Lung (tissue), 12 donors: ENCODE results near the gene NOX4. TPM values are rescaled to one million over a fixed set of nuclear protein-coding genes. Genes with fewer than 3 reads are reported as not detected.
"Not testable (repeated sequence)": the region's sequence is repeated elsewhere in the genome, so short reads cannot be mapped to it uniquely, and the experiment has no call there.

ENCODE experiments used
- ATAC-seq: fragments of 200-7000 bp; cut with Tn5 transposase; one replicate; pipeline ENCODE4 v1.9.1; 2020; ENCODE audit warnings: moderate number of reproducible peaks; ENCODE audit not compliant: insufficient read depth, low FRiP score
- DNase-seq, 3 donors: peaks; one replicate each; pipeline ENCODE4 v3.0.0-alpha.2; 2013 to 2017
- H3K27ac ChIP-seq, 2 donors: one replicate each; pipeline ENCODE4 v1.5.1; 2013; ENCODE audit warnings: mild to moderate bottlenecking in 2 of 2, moderate library complexity in 2 of 2, control low read depth in 1 of 2, inconsistent platforms in 1 of 2, low read depth in 1 of 2, low read length in 1 of 2
- H3K27me3 ChIP-seq, 3 donors: one replicate each; pipeline ENCODE4 v1.5.1; 2013; ENCODE audit warnings: low read length in 2 of 3; ENCODE audit not compliant: control insufficient read depth in 3 of 3, insufficient read depth in 3 of 3
- H3K36me3 ChIP-seq, 4 donors: one replicate each; pipeline ENCODE4 v1.5.1; 2013; ENCODE audit warnings: low read length in 4 of 4, mild to moderate bottlenecking in 1 of 4, moderate library complexity in 1 of 4; ENCODE audit not compliant: control insufficient read depth in 4 of 4, insufficient read depth in 4 of 4
- H3K4me1 ChIP-seq, 5 donors: one replicate each; pipeline ENCODE4 v1.5.1; 2013; ENCODE audit warnings: low read length in 5 of 5, mild to moderate bottlenecking in 2 of 5, moderate library complexity in 1 of 5; ENCODE audit not compliant: control insufficient read depth in 5 of 5, insufficient read depth in 5 of 5
- H3K4me3 ChIP-seq: one replicate; pipeline ENCODE4 v1.5.1; 2013; ENCODE audit warnings: mild to moderate bottlenecking, control low read depth, moderate library complexity
- H3K9ac ChIP-seq, 2 donors: one replicate each; pipeline ENCODE4 v1.5.1; 2013; ENCODE audit warnings: low read length in 2 of 2, control low read depth in 1 of 2; ENCODE audit not compliant: insufficient read depth in 1 of 2
- H3K9me3 ChIP-seq, 4 donors: one replicate each; pipeline ENCODE4 v1.5.1; 2013; ENCODE audit warnings: low read length in 3 of 4, mild to moderate bottlenecking in 1 of 4, moderate library complexity in 1 of 4; ENCODE audit not compliant: control insufficient read depth in 4 of 4, insufficient read depth in 3 of 4
- WGBS, 2 donors: extraction: QIAGEN DNeasy Blood & Tissue Kit; methylation state at CpG; one replicate each; pipeline ENCODE4 v1.1.7; 2013; 5-methylcytosine and 5-hydroxymethylcytosine counted together
- polyA plus RNA-seq, 2 donors: library from polyadenylated mRNA; stranded (reverse); fragments of 200-250 nt; gene quantifications; one replicate each; pipeline ENCODE4 v1.2.1, GENCODE V29; 2013
- total RNA-seq, 2 donors: library from RNA; depleted of rRNA in 1 of 2; stranded (reverse); fragments of >200 nt in 1 of 2; gene quantifications; one replicate each; pipeline ENCODE4 v1.2.1, GENCODE V29; 2014 to 2021
- TF ChIP-seq, protein P1 (sequence below): IDR thresholded peaks from 2 replicates; pipeline ENCODE4 v1.5.1; 2012; ENCODE audit warnings: mild to moderate bottlenecking; ENCODE audit errors: control extremely low read depth, extremely low read depth
- donor health status: control.
- donor health status: control.
- donor health status: Bipolar disorder and iron deficiency.
- donor health status: healthy.
- donor health status: DM: yes; HTN: yes; CAD: no.

Gene NOX4
- total and polyA plus RNA-seq, 4 donors: 0.46 to 2.3 (median 1.2) TPM

DNA sequence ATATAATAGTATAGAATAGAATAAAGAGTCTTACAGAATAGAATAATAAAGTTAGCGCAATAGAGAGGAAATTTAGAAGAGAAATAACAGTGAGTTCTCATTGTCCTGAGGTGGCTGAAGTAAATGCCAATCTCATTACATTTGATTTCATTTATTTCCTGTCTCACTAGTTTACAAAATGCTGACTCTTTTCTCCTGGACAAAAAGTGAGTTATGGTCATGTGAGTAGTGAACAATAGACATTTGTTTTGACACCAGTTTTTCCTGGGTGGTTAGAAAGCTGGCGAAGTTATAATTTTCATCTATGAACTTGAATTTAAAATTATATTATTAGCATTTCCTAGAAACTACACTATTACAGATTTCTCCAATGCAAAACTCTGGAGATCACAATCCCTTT, 169.8 kb downstream of the NOX4 start:
- H3K27me3 ChIP-seq: no peaks in the 10 kb centered on the region
- no peak overlapping the region for H3K27ac ChIP-seq
- no peak overlapping the region for H3K4me3 ChIP-seq
- H3K9ac ChIP-seq: no peak overlapping the region
- ATAC-seq: no peak
- H3K4me1 ChIP-seq: peaks cover 0 to 4% (median 0%) of the 10 kb centered on the region in 5 donors
- 82 to 84% methylated on average over 2 of the region's 2 CpGs for WGBS, 2 donors
- H3K9me3 ChIP-seq: no peaks in the 10 kb centered on the region
- TF ChIP-seq, protein P1, sequence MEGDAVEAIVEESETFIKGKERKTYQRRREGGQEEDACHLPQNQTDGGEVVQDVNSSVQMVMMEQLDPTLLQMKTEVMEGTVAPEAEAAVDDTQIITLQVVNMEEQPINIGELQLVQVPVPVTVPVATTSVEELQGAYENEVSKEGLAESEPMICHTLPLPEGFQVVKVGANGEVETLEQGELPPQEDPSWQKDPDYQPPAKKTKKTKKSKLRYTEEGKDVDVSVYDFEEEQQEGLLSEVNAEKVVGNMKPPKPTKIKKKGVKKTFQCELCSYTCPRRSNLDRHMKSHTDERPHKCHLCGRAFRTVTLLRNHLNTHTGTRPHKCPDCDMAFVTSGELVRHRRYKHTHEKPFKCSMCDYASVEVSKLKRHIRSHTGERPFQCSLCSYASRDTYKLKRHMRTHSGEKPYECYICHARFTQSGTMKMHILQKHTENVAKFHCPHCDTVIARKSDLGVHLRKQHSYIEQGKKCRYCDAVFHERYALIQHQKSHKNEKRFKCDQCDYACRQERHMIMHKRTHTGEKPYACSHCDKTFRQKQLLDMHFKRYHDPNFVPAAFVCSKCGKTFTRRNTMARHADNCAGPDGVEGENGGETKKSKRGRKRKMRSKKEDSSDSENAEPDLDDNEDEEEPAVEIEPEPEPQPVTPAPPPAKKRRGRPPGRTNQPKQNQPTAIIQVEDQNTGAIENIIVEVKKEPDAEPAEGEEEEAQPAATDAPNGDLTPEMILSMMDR: no peak
- no peak for DNase-seq
- no peaks in the 10 kb centered on the region for H3K36me3 ChIP-seq

DNA sequence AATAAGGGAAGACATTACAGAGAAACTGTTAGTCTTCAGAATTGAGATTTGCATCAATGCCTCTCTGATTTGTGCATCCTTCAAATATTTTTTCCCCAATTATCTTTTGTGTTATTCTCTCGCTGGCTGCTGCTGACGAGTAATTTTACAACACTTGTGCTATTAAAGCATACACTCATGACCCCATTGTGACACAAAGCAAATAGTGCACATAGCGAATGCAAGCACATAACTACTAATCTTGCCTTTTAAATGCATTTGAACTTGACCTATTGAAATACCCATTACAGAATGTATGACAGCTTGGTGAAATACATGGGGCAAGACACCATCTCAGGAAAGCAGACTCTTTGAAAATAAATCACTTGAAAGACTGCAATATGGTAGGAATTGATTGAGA, 180.6 kb downstream of the NOX4 start:
- H3K9me3 ChIP-seq, ATAC-seq, DNase-seq, H3K27me3 ChIP-seq, H3K36me3 ChIP-seq, H3K4me1 ChIP-seq, H3K4me3 ChIP-seq, H3K9ac ChIP-seq, H3K27ac ChIP-seq: not testable (repeated sequence)
- WGBS, 2 donors: 66 to 88% methylated on average over 3 of the region's 3 CpGs

DNA sequence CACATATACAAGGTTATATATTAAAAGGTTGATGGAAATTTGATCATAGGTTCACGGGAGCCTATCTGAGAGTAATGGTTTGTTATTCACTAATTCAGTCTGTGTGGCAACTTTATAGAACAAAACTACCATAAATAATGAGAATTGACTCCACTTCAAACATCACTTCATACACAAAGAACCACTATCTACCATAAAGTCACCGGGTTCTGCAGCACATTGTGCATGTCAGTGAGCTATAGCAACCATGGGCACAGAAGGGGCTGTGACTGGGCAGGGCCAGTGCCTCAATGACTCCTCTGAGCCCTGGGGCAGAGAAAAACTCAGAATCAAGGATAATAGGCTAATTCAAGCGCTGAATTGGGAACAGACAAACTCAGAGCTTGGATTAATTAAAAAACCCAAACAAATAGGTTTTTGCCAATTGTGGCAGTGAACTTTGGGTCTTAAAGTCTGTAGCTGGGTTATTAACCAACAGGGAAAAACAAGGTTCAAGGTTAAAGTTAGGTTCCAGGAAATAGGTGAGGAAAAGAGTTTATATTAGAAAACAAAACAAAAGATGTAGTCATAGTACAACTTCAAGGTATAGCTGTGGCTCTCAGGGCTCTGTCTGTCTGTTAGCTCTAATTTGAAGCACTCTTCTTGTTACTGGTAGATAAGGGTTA, 181.7 kb downstream of the NOX4 start:
- not testable (repeated sequence) for H3K9me3 ChIP-seq, DNase-seq, H3K4me3 ChIP-seq, H3K27ac ChIP-seq, H3K27me3 ChIP-seq, H3K9ac ChIP-seq, ATAC-seq, H3K36me3 ChIP-seq, H3K4me1 ChIP-seq
- 79 to 85% methylated on average over 3 of the region's 3 CpGs for WGBS, 2 donors

DNA sequence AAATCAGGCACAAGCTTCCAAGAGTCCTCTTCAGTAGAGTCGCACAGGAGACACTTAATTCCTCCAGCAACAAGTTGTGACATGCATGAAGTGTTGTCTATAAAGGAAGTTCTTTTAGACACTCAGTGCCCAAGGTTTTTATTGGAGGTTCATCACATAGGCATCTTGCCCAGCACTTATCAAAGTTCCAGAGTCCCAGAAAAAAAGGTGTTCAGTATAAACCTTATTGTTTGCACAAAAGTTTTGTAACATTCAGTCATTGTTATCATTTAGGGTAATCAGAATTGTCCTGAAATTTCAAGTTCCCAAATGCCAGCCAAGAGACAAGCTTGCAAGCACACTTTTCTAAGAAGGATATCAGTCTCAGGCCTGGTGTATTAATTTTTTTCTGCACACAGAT, 182.9 kb downstream of the NOX4 start:
- not testable (repeated sequence) for H3K4me3 ChIP-seq, H3K9ac ChIP-seq, H3K27me3 ChIP-seq, H3K36me3 ChIP-seq, ATAC-seq, H3K27ac ChIP-seq, H3K9me3 ChIP-seq, DNase-seq, H3K4me1 ChIP-seq
- 65 to 97% methylated on average over 1 of the region's 1 CpG for WGBS, 2 donors

DNA sequence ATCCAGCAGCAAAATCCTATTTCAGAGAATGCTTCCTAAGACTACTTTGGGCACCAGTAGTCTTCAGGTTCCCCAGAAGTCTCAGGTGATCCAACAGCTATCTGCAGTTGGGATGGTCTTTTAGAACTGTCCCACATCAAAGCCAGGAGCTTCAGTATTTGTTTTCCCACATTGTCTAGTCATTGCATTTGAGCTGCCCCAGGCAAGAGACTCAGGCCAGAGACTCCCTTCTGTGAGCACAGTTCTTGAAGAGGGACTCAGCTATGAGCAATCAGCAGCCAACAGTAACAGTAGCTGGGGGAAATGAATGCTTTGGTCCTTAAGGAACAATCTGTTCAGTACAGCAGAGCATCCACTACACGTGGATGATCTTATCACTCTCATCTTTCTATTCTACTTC, 188.1 kb downstream of the NOX4 start:
- not testable (repeated sequence) for H3K27ac ChIP-seq, DNase-seq
- 64 to 67% methylated on average over 1 of the region's 1 CpG for WGBS, 2 donors

DNA sequence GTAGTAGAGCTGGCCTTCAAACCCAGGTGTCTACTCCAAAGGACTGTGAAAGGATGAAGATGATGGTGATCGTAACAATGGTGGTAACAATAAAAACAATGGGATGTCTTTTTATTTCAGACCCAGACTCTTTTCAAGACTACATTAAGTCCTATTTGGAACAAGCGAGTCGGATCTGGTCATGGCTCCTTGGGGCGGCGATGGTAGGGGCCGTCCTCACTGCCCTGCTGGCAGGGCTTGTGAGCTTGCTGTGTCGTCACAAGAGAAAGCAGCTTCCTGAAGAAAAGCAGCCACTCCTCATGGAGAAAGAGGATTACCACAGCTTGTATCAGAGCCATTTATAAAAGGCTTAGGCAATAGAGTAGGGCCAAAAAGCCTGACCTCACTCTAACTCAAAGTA, 196.2 kb downstream of the NOX4 start:
- not testable (repeated sequence) for H3K4me3 ChIP-seq, DNase-seq, H3K36me3 ChIP-seq, H3K27me3 ChIP-seq, ATAC-seq, H3K27ac ChIP-seq, H3K9ac ChIP-seq, H3K9me3 ChIP-seq, H3K4me1 ChIP-seq
- 95 to 96% methylated on average over 7 of the region's 7 CpGs for WGBS, 2 donors

More for the DNA sequence above, 188.1 kb downstream of the NOX4 start:
- H3K4me1 ChIP-seq, H3K4me3 ChIP-seq, H3K27me3 ChIP-seq, H3K36me3 ChIP-seq, ATAC-seq, H3K9me3 ChIP-seq, H3K9ac ChIP-seq: not testable (repeated sequence)
